CD4-positive, alpha-beta T cell (primary cell): ENCODE results near the gene PTTG2. TPM values are rescaled to one million over a fixed set of nuclear protein-coding genes. Genes with fewer than 3 reads are reported as not detected.

Experiments
- ATAC-seq: fragments of 200-7000 bp; cut with Tn5 transposase; one replicate; pipeline ENCODE4 v1.10.0; 2022; ENCODE audit warnings: mild to moderate bottlenecking; ENCODE audit not compliant: poor library complexity
- CTCF ChIA-PET: fragments of 350-600 bp; sonication (Branson Sonifier 250); formaldehyde crosslinking; loops from one replicate; lab custom pipeline; 2021; ENCODE audit warnings: antibody characterized with exemption, inconsistent platforms; lab: Charles Lee
- POLR2A ChIA-PET: fragments of 350-600 bp; sonication (Branson Sonifier 250); formaldehyde crosslinking; loops from one replicate; lab custom pipeline; 2021; ENCODE audit warnings: antibody characterized with exemption, inconsistent platforms; lab: Charles Lee
- DNase-seq, 14 experiments: peaks; one replicate each; pipeline ENCODE4 v3.0.0-alpha.2; 2013 to 2020; ENCODE audit warnings: mixed read lengths in 2 of 14
- H3K27ac ChIP-seq, 2 donors: one replicate each; pipeline versions ENCODE4 v1.5.1 to v1.7.0; 2013; ENCODE audit warnings: low read length in 2 of 2, low read depth in 1 of 2, mild to moderate bottlenecking in 1 of 2
- H3K27me3 ChIP-seq, 2 experiments: 1 replicate in 1 of 2; 2 replicates in 1 of 2; pipeline versions ENCODE4 v1.6.1 to v1.7.0; 2013; ENCODE audit warnings: low read length in 2 of 2, control low read depth in 1 of 2, mild to moderate bottlenecking in 1 of 2, moderate library complexity in 1 of 2; ENCODE audit not compliant: insufficient read depth in 2 of 2, control insufficient read depth in 1 of 2
- H3K36me3 ChIP-seq: one replicate; pipeline ENCODE4 v1.6.1; 2013; ENCODE audit warnings: low read length, control low read depth; ENCODE audit not compliant: insufficient read depth
- H3K4me1 ChIP-seq: one replicate; pipeline ENCODE4 v1.6.1; 2013; ENCODE audit warnings: low read length, control low read depth; ENCODE audit not compliant: insufficient read depth
- H3K4me3 ChIP-seq: one replicate; pipeline ENCODE4 v1.5.1; 2013; ENCODE audit warnings: mild to moderate bottlenecking, low read length, moderate library complexity
- H3K9me3 ChIP-seq, 2 experiments: 1 replicate in 1 of 2; 2 replicates in 1 of 2; pipeline versions ENCODE4 v1.6.1 to v1.7.0; 2013; ENCODE audit warnings: low read length in 2 of 2, mild to moderate bottlenecking in 2 of 2, control low read depth in 1 of 2, moderate library complexity in 1 of 2; ENCODE audit not compliant: control insufficient read depth in 1 of 2, insufficient read depth in 1 of 2
- H3K27ac Mint-ChIP-seq: one replicate; pipeline ENCODE4 v1.8.0; 2020; ENCODE audit warnings: mixed read lengths
- H3K27me3 Mint-ChIP-seq: one replicate; pipeline ENCODE4 v1.8.0; 2021; ENCODE audit warnings: mixed read lengths
- H3K36me3 Mint-ChIP-seq: one replicate; pipeline ENCODE4 v1.8.0; 2021; ENCODE audit warnings: low read depth, mixed read lengths
- H3K4me1 Mint-ChIP-seq: one replicate; pipeline ENCODE4 v1.8.0; 2021; ENCODE audit warnings: low read depth, mixed read lengths
- H3K4me3 Mint-ChIP-seq: one replicate; pipeline ENCODE4 v1.8.0; 2020; ENCODE audit warnings: mild to moderate bottlenecking, mixed read lengths
- H3K9me3 Mint-ChIP-seq: one replicate; pipeline ENCODE4 v1.8.0; 2020; ENCODE audit warnings: mixed read lengths
- intact Hi-C, 2 experiments: fragments of 100-400 bp; cut with DNase I in 1 of 2; cut with micrococcal nuclease in 1 of 2; formaldehyde crosslinking; loops; one replicate each; pipeline versions ENCODE4 v1.15.1 to v1.9.0; 2023 to 2025; cut with DNase I, micrococcal nuclease
- total RNA-seq, 174 experiments: library from RNA in 2 of 174; stranded (reverse) in 2 of 174; gene quantifications; one replicate each; pipeline ENCODE4 v1.2.3 and lab custom pipeline; 2021 to 2026
- TF ChIP-seq, protein P1 (sequence below): fragments of 200-600 bp; IDR thresholded peaks from one replicate; pipeline ENCODE4 v1.8.0; 2022; ENCODE audit warnings: antibody characterized with exemption, mild to moderate bottlenecking

Gene PTTG2
- total RNA-seq, 2 experiments from 2014 or later: 0.55 to 1.3 TPM

- Mint-ChIP-seq H3K4me1 (no peaks in the 10 kb centered on the region), H3K27me3 (no peaks in the 10 kb centered on the region), H3K27ac (no peak overlapping the region), H3K4me3 (no peak overlapping the region), H3K36me3 (no peaks in the 10 kb centered on the region), H3K9me3 (no peaks in the 10 kb centered on the region)
- Histone ChIP-seq H3K9me3 (no peaks in the 10 kb centered on the region), H3K27ac (no peak overlapping the region), H3K4me1 (no peaks in the 10 kb centered on the region), H3K36me3 (no peaks in the 10 kb centered on the region), H3K4me3 (no peak overlapping the region), H3K27me3 (no peaks in the 10 kb centered on the region)
- TF ChIP-seq, protein P1, sequence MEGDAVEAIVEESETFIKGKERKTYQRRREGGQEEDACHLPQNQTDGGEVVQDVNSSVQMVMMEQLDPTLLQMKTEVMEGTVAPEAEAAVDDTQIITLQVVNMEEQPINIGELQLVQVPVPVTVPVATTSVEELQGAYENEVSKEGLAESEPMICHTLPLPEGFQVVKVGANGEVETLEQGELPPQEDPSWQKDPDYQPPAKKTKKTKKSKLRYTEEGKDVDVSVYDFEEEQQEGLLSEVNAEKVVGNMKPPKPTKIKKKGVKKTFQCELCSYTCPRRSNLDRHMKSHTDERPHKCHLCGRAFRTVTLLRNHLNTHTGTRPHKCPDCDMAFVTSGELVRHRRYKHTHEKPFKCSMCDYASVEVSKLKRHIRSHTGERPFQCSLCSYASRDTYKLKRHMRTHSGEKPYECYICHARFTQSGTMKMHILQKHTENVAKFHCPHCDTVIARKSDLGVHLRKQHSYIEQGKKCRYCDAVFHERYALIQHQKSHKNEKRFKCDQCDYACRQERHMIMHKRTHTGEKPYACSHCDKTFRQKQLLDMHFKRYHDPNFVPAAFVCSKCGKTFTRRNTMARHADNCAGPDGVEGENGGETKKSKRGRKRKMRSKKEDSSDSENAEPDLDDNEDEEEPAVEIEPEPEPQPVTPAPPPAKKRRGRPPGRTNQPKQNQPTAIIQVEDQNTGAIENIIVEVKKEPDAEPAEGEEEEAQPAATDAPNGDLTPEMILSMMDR: no peak
- ChIA-PET POLR2A (no interaction called here), CTCF (no interaction called here)
- intact Hi-C loops: loop anchor here in 1 of 2 experiments (1.0 kb wide), 1 partner anchor 35 kb away; no protein-coding TSS in a partner anchor
- ATAC-seq (no peak), DNase-seq (no peak)
Observed at GRCh38 chr4:37960679-37961450, 667 bp downstream of the PTTG2 start.

- CTCF ChIA-PET: no interaction called here
- Mint-ChIP-seq H3K36me3 (peaks cover 7% of the 10 kb centered on the region), H3K27ac (no peak overlapping the region), H3K27me3 (no peaks in the 10 kb centered on the region), H3K4me1 (peaks cover 11% of the 10 kb centered on the region), H3K9me3 (no peaks in the 10 kb centered on the region), H3K4me3 (no peak overlapping the region)
- H3K27ac ChIP-seq: no peak overlapping the region
- DNase-seq (no peak), ATAC-seq (no peak)
- POLR2A ChIA-PET: no interaction called here
- TF ChIP-seq, protein P1: no peak
- H3K4me3 ChIP-seq: no peak overlapping the region
- intact Hi-C loops: no loop called here
- H3K4me1 ChIP-seq: no peaks in the 10 kb centered on the region
- H3K9me3 ChIP-seq: no peaks in the 10 kb centered on the region
- H3K36me3 ChIP-seq: peaks cover 2% of the 10 kb centered on the region
- H3K27me3 ChIP-seq: no peaks in the 10 kb centered on the region
Observed at GRCh38 chr4:37964734-37965457, 4.7 kb downstream of the PTTG2 start.

DNA sequence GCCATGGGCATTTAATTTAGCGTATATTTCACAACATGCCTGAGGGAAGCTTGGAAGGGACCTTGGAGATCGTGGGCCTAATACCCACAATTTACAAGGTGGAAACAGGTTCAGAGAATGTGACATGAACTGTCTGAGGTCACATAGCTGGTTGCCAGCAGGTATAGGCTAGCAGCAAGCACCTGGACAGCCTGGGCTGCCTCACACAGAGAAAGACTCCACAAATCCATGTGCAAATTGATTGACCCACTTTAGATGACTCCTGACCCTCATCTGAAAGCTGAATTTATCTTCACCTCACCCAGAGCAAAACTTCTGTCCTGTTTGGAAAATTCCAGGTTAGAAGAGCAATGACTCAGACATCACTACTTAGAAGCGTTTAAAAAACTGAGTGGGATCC, 5.8 kb downstream of the PTTG2 start:
- Histone ChIP-seq H3K36me3 (peaks cover 2% of the 10 kb centered on the region), H3K9me3 (no peaks in the 10 kb centered on the region), H3K27me3 (no peaks in the 10 kb centered on the region), H3K4me3 (no peak overlapping the region), H3K4me1 (no peaks in the 10 kb centered on the region), H3K27ac (no peak overlapping the region)
- ATAC-seq: no peak
- Mint-ChIP-seq H3K27ac (no peak overlapping the region), H3K9me3 (no peaks in the 10 kb centered on the region), H3K4me1 (peaks cover 23% of the 10 kb centered on the region), H3K27me3 (no peaks in the 10 kb centered on the region), H3K4me3 (no peak overlapping the region), H3K36me3 (peaks cover 7% of the 10 kb centered on the region)
- CTCF ChIA-PET: no interaction called here
- TF ChIP-seq, protein P1: no peak
- intact Hi-C loops: no loop called here
- no peak for DNase-seq
- POLR2A ChIA-PET: no interaction called here
